ENCODE results near the gene PDGFB. TPM values are rescaled to one million over a fixed set of nuclear protein-coding genes. Genes with fewer than 3 reads are reported as not detected.

PDGFB gene
- total and polyA plus RNA-seq, 2 experiments from 2014 or later: 2.2 to 8.0 TPM

DNA sequence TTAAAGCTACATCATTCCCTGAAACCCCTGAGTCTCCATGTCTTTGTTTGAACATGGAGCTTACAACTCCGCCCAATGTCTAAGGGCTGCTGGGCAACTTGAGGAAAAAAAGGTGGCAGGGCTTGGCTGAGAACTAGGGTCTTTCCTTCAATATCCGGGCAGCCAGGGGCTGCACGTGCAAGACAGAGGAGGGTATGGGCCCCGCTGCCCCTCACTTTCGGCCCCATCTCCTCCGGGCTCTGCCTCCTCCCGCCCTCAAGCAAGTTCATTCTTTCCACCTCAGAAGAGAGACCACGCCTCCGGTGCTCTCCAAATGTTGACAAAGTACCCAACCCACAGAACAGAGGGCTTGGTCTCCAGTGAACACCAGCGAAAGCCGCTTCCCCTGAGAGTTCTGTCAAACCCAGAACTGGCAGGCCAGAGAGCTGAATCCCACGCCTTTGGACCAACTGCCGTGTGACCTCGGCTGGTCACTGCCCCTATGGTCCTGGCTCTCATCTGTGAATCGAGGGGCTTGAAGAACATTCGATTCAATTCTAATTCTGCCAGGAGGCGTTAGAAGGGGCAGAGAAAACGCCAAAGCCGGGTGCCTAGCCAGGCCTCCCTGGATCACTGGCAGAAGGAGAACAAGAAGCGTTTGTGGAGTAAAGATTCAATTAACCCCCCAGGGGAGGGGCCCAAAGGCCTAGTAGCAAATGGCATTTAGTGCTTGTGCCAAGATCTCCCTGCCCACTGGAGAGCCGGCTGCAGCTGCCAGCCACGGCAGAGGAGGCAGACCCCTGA, 7.3 kb downstream of the PDGFB start:
- TF ChIP-seq, protein P1, sequence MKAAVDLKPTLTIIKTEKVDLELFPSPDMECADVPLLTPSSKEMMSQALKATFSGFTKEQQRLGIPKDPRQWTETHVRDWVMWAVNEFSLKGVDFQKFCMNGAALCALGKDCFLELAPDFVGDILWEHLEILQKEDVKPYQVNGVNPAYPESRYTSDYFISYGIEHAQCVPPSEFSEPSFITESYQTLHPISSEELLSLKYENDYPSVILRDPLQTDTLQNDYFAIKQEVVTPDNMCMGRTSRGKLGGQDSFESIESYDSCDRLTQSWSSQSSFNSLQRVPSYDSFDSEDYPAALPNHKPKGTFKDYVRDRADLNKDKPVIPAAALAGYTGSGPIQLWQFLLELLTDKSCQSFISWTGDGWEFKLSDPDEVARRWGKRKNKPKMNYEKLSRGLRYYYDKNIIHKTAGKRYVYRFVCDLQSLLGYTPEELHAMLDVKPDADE (IDR thresholded peaks at IDR 0.05): no peak
- no peak for TF ChIP-seq REST (IDR thresholded peaks at IDR 0.05; ENCODE audit: unreplicated experiment)
- TF ChIP-seq CREB1 (CRISPR knock-in tag; IDR thresholded peaks at IDR 0.05; ENCODE audit: low read depth): no peak
- no peak overlapping the region for H3K4me3 ChIP-seq
- no peaks in the 10 kb centered on the region for H4K20me1 ChIP-seq (replicated peaks; ENCODE audit: insufficient read depth)
- Mint-ChIP-seq H3K27me3 (ENCODE audit: insufficient read depth, low read depth, poor library complexity) (peaks cover 42% of the 10 kb centered on the region), H3K4me1 (peaks cover 60% of the 10 kb centered on the region), H3K27ac (no peak overlapping the region), H3K36me3 (ENCODE audit: low read depth) (no peaks in the 10 kb centered on the region; the same call in 2 of the 3 replicates), H3K4me3 (no peak overlapping the region), H3K9me3 (peaks cover 5% of the 10 kb centered on the region; the same call in 1 of the 3 replicates)
- DNase-seq (ENCODE audit: low spot score) (no peak), ATAC-seq (no peak)
- peaks cover 46% of the 10 kb centered on the region for H3K4me1 ChIP-seq (ENCODE audit: insufficient read depth)
- no peak overlapping the region for H3K4me2 ChIP-seq
- no peaks in the 10 kb centered on the region for H3K79me2 ChIP-seq (replicated peaks; ENCODE audit: insufficient read depth)
- peaks cover 38% of the 10 kb centered on the region for H3K27me3 ChIP-seq (ENCODE audit: insufficient read depth)
- no peak overlapping the region for H2AFZ ChIP-seq
- H3K9me2 ChIP-seq (ENCODE audit: insufficient read depth): no peaks in the 10 kb centered on the region
- H3K27ac ChIP-seq (ENCODE audit: low read depth): no peak overlapping the region
- H3K36me3 ChIP-seq (ENCODE audit: insufficient read depth): no peaks in the 10 kb centered on the region
- H3F3A ChIP-seq (replicated peaks; ENCODE audit: low read depth): peaks cover 13% of the 10 kb centered on the region

DNA sequence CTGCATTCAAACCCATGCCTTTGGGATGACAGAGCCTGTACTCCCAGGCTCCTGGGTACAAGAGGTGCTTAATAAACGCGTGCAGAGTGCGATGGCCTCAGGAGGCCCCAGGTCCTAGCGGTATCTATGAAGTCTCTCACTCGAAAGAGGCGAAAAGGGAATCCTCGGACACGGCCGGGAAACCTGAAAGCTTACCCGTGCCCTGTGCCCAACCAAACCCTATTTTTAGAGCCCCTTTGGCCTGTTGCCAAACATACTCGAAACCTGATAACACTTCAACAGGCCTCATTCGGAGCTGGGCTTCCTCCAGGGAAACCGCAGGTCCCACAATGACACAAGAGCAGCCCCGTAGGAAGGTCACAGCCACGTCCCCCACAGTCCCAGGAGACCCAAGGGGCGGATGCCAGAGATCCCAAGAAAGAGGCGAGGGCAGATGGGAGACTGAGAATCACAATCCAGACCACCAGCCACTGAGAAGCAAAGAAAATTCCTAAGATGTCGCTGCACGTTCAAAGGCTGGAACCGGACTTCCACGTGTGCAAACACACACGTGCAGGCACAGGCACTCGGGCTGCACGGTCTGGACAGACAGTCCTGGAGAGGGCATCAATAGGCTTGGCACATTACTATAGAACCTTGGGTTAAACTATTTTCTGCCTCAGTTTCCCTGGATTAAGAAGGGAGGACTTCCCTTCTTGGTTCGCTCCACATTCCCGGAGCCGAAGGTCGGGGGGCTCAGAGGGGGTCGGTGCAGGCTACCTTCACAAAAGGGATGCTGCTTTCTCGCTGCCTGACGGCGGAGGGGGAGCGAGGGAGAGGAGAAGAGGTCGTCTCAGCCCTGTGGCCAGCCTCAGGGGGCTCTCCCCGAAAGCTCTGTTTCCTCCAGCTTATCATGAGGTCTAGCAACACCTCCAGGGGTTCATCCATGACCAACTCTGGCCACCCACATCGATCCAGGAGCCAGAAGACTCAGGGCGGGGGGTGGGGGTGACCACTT, 8.2 kb downstream of the PDGFB start:
- Histone ChIP-seq H2AFZ (no peak overlapping the region), H3K4me3 (no peak overlapping the region), H3K36me3 (ENCODE audit: insufficient read depth) (no peaks in the 10 kb centered on the region), H3K27ac (ENCODE audit: low read depth) (no peak overlapping the region), H3K79me2 (replicated peaks; ENCODE audit: insufficient read depth) (no peaks in the 10 kb centered on the region), H3K4me1 (ENCODE audit: insufficient read depth) (peaks cover 45% of the 10 kb centered on the region), H3K9me2 (ENCODE audit: insufficient read depth) (no peaks in the 10 kb centered on the region), H4K20me1 (replicated peaks; ENCODE audit: insufficient read depth) (no peaks in the 10 kb centered on the region), H3F3A (replicated peaks; ENCODE audit: low read depth) (peaks cover 12% of the 10 kb centered on the region), H3K27me3 (ENCODE audit: insufficient read depth) (peaks cover 31% of the 10 kb centered on the region), H3K4me2 (no peak overlapping the region)
- peaks cover 60% of the 10 kb centered on the region for H3K4me1 Mint-ChIP-seq
- peaks cover 4% of the 10 kb centered on the region; the same call in 1 of the 3 replicates for H3K9me3 Mint-ChIP-seq
- H3K27me3 Mint-ChIP-seq (ENCODE audit: insufficient read depth, low read depth, poor library complexity): peaks cover 39% of the 10 kb centered on the region
- no peaks in the 10 kb centered on the region; the same call in 2 of the 3 replicates for H3K36me3 Mint-ChIP-seq (ENCODE audit: low read depth)
- H3K27ac Mint-ChIP-seq: no peak overlapping the region
- DNase-seq (ENCODE audit: low spot score) (no peak), ATAC-seq (no peak)
- H3K4me3 Mint-ChIP-seq: no peak overlapping the region; the same call in 2 of the 3 replicates
- TF ChIP-seq, protein P1 (IDR thresholded peaks at IDR 0.05): no peak
- TF ChIP-seq EZH2 (IDR thresholded peaks at IDR 0.05; ENCODE audit: low read depth, unreplicated experiment): no peak
- TF ChIP-seq, protein P2, sequence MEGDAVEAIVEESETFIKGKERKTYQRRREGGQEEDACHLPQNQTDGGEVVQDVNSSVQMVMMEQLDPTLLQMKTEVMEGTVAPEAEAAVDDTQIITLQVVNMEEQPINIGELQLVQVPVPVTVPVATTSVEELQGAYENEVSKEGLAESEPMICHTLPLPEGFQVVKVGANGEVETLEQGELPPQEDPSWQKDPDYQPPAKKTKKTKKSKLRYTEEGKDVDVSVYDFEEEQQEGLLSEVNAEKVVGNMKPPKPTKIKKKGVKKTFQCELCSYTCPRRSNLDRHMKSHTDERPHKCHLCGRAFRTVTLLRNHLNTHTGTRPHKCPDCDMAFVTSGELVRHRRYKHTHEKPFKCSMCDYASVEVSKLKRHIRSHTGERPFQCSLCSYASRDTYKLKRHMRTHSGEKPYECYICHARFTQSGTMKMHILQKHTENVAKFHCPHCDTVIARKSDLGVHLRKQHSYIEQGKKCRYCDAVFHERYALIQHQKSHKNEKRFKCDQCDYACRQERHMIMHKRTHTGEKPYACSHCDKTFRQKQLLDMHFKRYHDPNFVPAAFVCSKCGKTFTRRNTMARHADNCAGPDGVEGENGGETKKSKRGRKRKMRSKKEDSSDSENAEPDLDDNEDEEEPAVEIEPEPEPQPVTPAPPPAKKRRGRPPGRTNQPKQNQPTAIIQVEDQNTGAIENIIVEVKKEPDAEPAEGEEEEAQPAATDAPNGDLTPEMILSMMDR (conservative IDR thresholded peaks at IDR 0.05; ENCODE audit: low read depth in 2 of 2): no peak
- no peak for TF ChIP-seq POLR2AphosphoS5 (IDR thresholded peaks at IDR 0.05; ENCODE audit: low read depth)
- TF ChIP-seq EZH2phosphoT487 (IDR thresholded peaks at IDR 0.05; ENCODE audit: unreplicated experiment): no peak
- TF ChIP-seq STAT1 (IDR thresholded peaks at IDR 0.05; ENCODE audit: unreplicated experiment): no peak
- TF ChIP-seq ZNF114 (CRISPR knock-in tag; IDR thresholded peaks at IDR 0.05): no peak
- no peak for TF ChIP-seq CREB1 (CRISPR knock-in tag; IDR thresholded peaks at IDR 0.05; ENCODE audit: low read depth)
- no peak for TF ChIP-seq ZNF331 (CRISPR knock-in tag; IDR thresholded peaks at IDR 0.05; ENCODE audit: low read depth)

Data from GM23338 (cell line).